IMR-90 (cell line): Measurements from ENCODE around the gene NAA38. TPM values are rescaled to one million over a fixed set of nuclear protein-coding genes. Genes with fewer than 3 reads are reported as not detected.

ENCODE experiments used
- ATAC-seq: fragments of 200-7000 bp; cut with Tn5 transposase; 2 replicates; pipeline ENCODE4 v1.9.1; 2020; ENCODE audit warnings: low read depth, mild to moderate bottlenecking, moderate library complexity
- BruUV-seq: library from RNA; stranded (reverse); fragments of 400-500 nt; replicated peaks from 2 replicates; lab custom pipeline; 2021; lab: Mats Ljungman, UMichigan
- CTCF ChIA-PET: fragments of 300-600 bp; formaldehyde crosslinking; extraction: SDS; loops from one replicate; lab custom pipeline; 2021; ENCODE audit warnings: antibody characterized with exemption; lab: Yijun Ruan, JAX
- POLR2A ChIA-PET: fragments of 300-600 bp; sonication (Branson Sonifier 250); formaldehyde crosslinking; loops from one replicate; lab custom pipeline; 2022; ENCODE audit warnings: antibody characterized with exemption; ENCODE audit not compliant: unreplicated experiment; lab: Charles Lee
- DNase-seq: peaks from one replicate; pipeline ENCODE4 v3.0.0; 2013
- H2AFZ ChIP-seq: replicated peaks from 2 replicates; pipeline ENCODE3; 2013; ENCODE audit warnings: low read length, mild to moderate bottlenecking; ENCODE audit not compliant: poor library complexity
- H2AK5ac ChIP-seq: 2 replicates; pipeline ENCODE4 v1.6.1; 2013; ENCODE audit warnings: low read depth, low read length, inconsistent platforms
- H2AK9ac ChIP-seq: replicated peaks from 2 replicates; pipeline ENCODE3; 2013; ENCODE audit warnings: mild to moderate bottlenecking, low read depth, low read length, moderate library complexity; ENCODE audit not compliant: poor library complexity
- H2BK120ac ChIP-seq: 2 replicates; pipeline ENCODE4 v1.6.1; 2013; ENCODE audit warnings: low read depth, low read length, inconsistent platforms
- H2BK15ac ChIP-seq: 3 replicates; pipeline ENCODE4 v1.6.1; 2013; ENCODE audit warnings: low read depth, low read length, inconsistent platforms
- H2BK20ac ChIP-seq: 2 replicates; pipeline ENCODE4 v1.6.1; 2013; ENCODE audit warnings: low read depth, mild to moderate bottlenecking, inconsistent platforms, low read length, moderate library complexity
- H2BK5ac ChIP-seq: 2 replicates; pipeline ENCODE4 v1.6.1; 2013; ENCODE audit warnings: mild to moderate bottlenecking, low read depth, low read length, inconsistent platforms; ENCODE audit not compliant: poor library complexity, severe bottlenecking
- H3K14ac ChIP-seq: replicated peaks from 2 replicates; pipeline ENCODE4 v1.6.1; 2013; ENCODE audit warnings: low read depth, low read length, inconsistent platforms
- H3K18ac ChIP-seq: 2 replicates; pipeline ENCODE4 v1.6.1; 2013; ENCODE audit warnings: low read depth, low read length, control low read depth
- H3K23ac ChIP-seq: 2 replicates; pipeline ENCODE4 v1.6.1; 2013; ENCODE audit warnings: low read depth, low read length, inconsistent platforms
- H3K27ac ChIP-seq: 2 replicates; pipeline ENCODE4 v1.5.1; 2013; ENCODE audit warnings: mild to moderate bottlenecking, control low read depth, low read length; ENCODE audit not compliant: insufficient read depth
- H3K27me3 ChIP-seq: 2 replicates; pipeline ENCODE4 v1.6.1; 2013; ENCODE audit warnings: low read length; ENCODE audit not compliant: control insufficient read depth, insufficient read depth
- H3K36me3 ChIP-seq: 2 replicates; pipeline ENCODE4 v1.6.1; 2013; ENCODE audit warnings: low read length, mixed read lengths; ENCODE audit not compliant: control insufficient read depth, insufficient read depth
- H3K4ac ChIP-seq: 2 replicates; pipeline ENCODE4 v1.6.1; 2013; ENCODE audit warnings: low read depth, low read length, inconsistent platforms
- H3K4me1 ChIP-seq: 2 replicates; pipeline ENCODE4 v1.6.1; 2013; ENCODE audit warnings: low read length, mixed read lengths; ENCODE audit not compliant: control insufficient read depth, insufficient read depth
- H3K4me2 ChIP-seq: 2 replicates; pipeline ENCODE4 v1.6.1; 2013; ENCODE audit warnings: low read depth, mild to moderate bottlenecking, control low read depth, low read length, moderate library complexity
- H3K4me3 ChIP-seq: 2 replicates; pipeline ENCODE4 v1.5.1; 2013; ENCODE audit warnings: low read depth, mild to moderate bottlenecking, control low read depth, low read length, moderate library complexity; ENCODE audit not compliant: insufficient read depth
- H3K56ac ChIP-seq: 2 replicates; pipeline ENCODE4 v1.6.1; 2013; ENCODE audit warnings: low read length, inconsistent platforms; ENCODE audit not compliant: insufficient read depth; ENCODE audit errors: extremely low read depth
- H3K79me1 ChIP-seq, 2 experiments: 2 replicates each; pipeline ENCODE4 v1.6.1; 2013; ENCODE audit warnings: low read length in 2 of 2, inconsistent platforms in 1 of 2, low read depth in 1 of 2
- H3K9ac ChIP-seq: 2 replicates; pipeline ENCODE4 v1.6.1; 2013; ENCODE audit warnings: low read depth, low read length, control low read depth
- H3K9me1 ChIP-seq: 2 replicates; pipeline ENCODE4 v1.6.1; 2013; ENCODE audit warnings: low read length, inconsistent platforms; ENCODE audit not compliant: insufficient read depth
- H3K9me3 ChIP-seq: 2 replicates; pipeline ENCODE4 v1.6.1; 2013; ENCODE audit warnings: low read length; ENCODE audit not compliant: control insufficient read depth, insufficient read depth
- H4K20me1 ChIP-seq: 2 replicates; pipeline ENCODE4 v1.6.1; 2013; ENCODE audit warnings: low read length, inconsistent platforms; ENCODE audit not compliant: insufficient read depth
- H4K5ac ChIP-seq: 2 replicates; pipeline ENCODE4 v1.6.1; 2013; ENCODE audit warnings: mild to moderate bottlenecking, low read depth, low read length, control low read depth
- H4K8ac ChIP-seq, 2 experiments: 2 replicates each; pipeline ENCODE4 v1.6.1; 2013; ENCODE audit warnings: low read depth in 2 of 2, low read length in 2 of 2, control low read depth in 1 of 2, inconsistent platforms in 1 of 2
- H4K91ac ChIP-seq: 2 replicates; pipeline ENCODE4 v1.6.1; 2013; ENCODE audit warnings: low read depth, low read length, inconsistent platforms; ENCODE audit not compliant: insufficient read depth
- CHD1 ChIP-seq: IDR thresholded peaks from 2 replicates; pipeline ENCODE4 v1.6.1; 2012; ENCODE audit warnings: low read depth, low read length, improper control_type of control experiment
- CTCF ChIP-seq: conservative IDR thresholded peaks from 2 replicates; pipeline ENCODE4 v1.5.1; 2012; ENCODE audit warnings: mild to moderate bottlenecking, low read depth, low read length, improper control_type of control experiment
- MXI1 ChIP-seq: IDR thresholded peaks from 2 replicates; pipeline ENCODE4 v1.6.1; 2012; ENCODE audit warnings: low read depth, mild to moderate bottlenecking, low read length, moderate library complexity, borderline replicate concordance
- NFE2L2 ChIP-seq: fragments of 150-350 bp; IDR thresholded peaks from 2 replicates; pipeline ENCODE4 v1.6.1; 2016; ENCODE audit warnings: low read depth, mild to moderate bottlenecking, low read length
- POLR2A ChIP-seq: IDR thresholded peaks from 2 replicates; pipeline ENCODE4 v1.6.1; 2012; ENCODE audit warnings: mild to moderate bottlenecking, low read depth, low read length
- RCOR1 ChIP-seq: IDR thresholded peaks from 2 replicates; pipeline ENCODE4 v1.6.1; 2012; ENCODE audit warnings: mild to moderate bottlenecking, low read length, improper control_type of control experiment; ENCODE audit not compliant: insufficient replicate concordance
- SMC3 ChIP-seq: fragments of 150-350 bp; IDR thresholded peaks from 2 replicates; pipeline ENCODE4 v1.6.1; 2016; ENCODE audit warnings: low read depth, mild to moderate bottlenecking, antibody characterized with exemption, low read length, moderate library complexity
- WGBS, 2 experiments: methylation state at CpG; one replicate each; pipeline versions ENCODE4 v1.1.5 to v1.1.7; 2013; ENCODE audit warnings: missing lambda C conversion rate in 2 of 2; ENCODE audit not compliant: insufficient read length in 1 of 2; ENCODE audit errors: extremely low coverage in 2 of 2; 5-methylcytosine and 5-hydroxymethylcytosine counted together
- dilution Hi-C: fragments of 300-500 bp; cut with HindIII; formaldehyde crosslinking; loops from one replicate; pipeline ENCODE4 v1.14.3; 2018; ENCODE audit warnings: low sequenced_read_pairs; ENCODE audit not compliant: unreplicated experiment
- in situ Hi-C: fragments of 300-500 bp; cut with MboI; formaldehyde crosslinking; loops from 3 replicates; pipeline ENCODE4 v1.14.3; 2019; ENCODE audit warnings: low sequenced_read_pairs, inconsistent platforms, mixed read lengths
- intact Hi-C: fragments of 100-400 bp; cut with micrococcal nuclease; formaldehyde crosslinking; loops from 2 replicates; pipeline ENCODE4 v1.10.0; 2022
- polyA plus RNA-seq, 3 experiments: library from polyadenylated mRNA; depleted of rRNA; stranded (reverse); fragments of >200 nt; gene quantifications; 2 replicates each; pipeline ENCODE4 v1.2.3, GENCODE V29; 2012; ENCODE audit warnings: low replicate concordance in 1 of 3
- total RNA-seq: library from RNA; depleted of rRNA; stranded (reverse); fragments of >200 nt; gene quantifications from 2 replicates; pipeline ENCODE4 v1.2.3, GENCODE V29; 2012

NAA38 gene
- total and polyA plus RNA-seq, 2 of the 4 experiments (the other 2 are of a cell fraction): 40.7 to 76.8 TPM

GRCh38 chr17:7864995-7865650, 7.8 kb upstream of the NAA38 start:
- no peak for ATAC-seq
- peaks cover 3% of the 10 kb centered on the region; the same call in 1 of the 2 replicates for H4K20me1 ChIP-seq
- H3K23ac ChIP-seq: no peak overlapping the region
- BruUV-seq: no TSS peak
- H3K79me1 ChIP-seq: peaks cover 10 to 32% of the 10 kb centered on the region in 2 experiments; a peak in 3 of 4 replicates
- no peak for DNase-seq
- WGBS, 2 experiments: no CpG with 5 or more reads among the region's 5 CpGs
- no peak overlapping the region for H3K27ac ChIP-seq
- POLR2A ChIA-PET: no interaction called here
- H3K27me3 ChIP-seq: no peaks in the 10 kb centered on the region
- no peaks in the 10 kb centered on the region for H3K9me1 ChIP-seq
- H2AFZ ChIP-seq: no peak overlapping the region
- dilution Hi-C loops (no loop called here), intact Hi-C loops (loop anchor here (1.0 kb wide), 1 partner anchor 123 kb away; no protein-coding TSS in a partner anchor), in situ Hi-C loops (loop anchor here (5.0 kb wide), 1 partner anchor 32 kb away; no protein-coding TSS in a partner anchor)
- CTCF ChIA-PET: interaction anchor here (0.7 to 1.0 kb wide), 2 partner anchors 125 kb away, joined by 3 read pairs; no protein-coding TSS in a partner anchor
- H3K56ac ChIP-seq: no peak overlapping the region
- no peak overlapping the region for H3K4me3 ChIP-seq
- peaks cover 15% of the 10 kb centered on the region for H3K36me3 ChIP-seq
- no peak overlapping the region for H2AK5ac ChIP-seq
- no peak overlapping the region for H3K9ac ChIP-seq
- no peak overlapping the region for H2BK5ac ChIP-seq
- H3K4ac ChIP-seq: no peak overlapping the region
- H3K4me2 ChIP-seq: no peak overlapping the region
- H4K91ac ChIP-seq: no peak overlapping the region
- H3K18ac ChIP-seq: no peak overlapping the region
- H3K9me3 ChIP-seq: no peaks in the 10 kb centered on the region
- no peaks in the 10 kb centered on the region for H3K4me1 ChIP-seq
- H2BK20ac ChIP-seq: no peak overlapping the region
- no peak overlapping the region for H4K8ac ChIP-seq
- TF ChIP-seq POLR2A (no peak), NFE2L2 (no peak), CTCF (no peak), RCOR1 (no peak), MXI1 (no peak), CHD1 (no peak), SMC3 (no peak)
- H3K14ac ChIP-seq: no peak overlapping the region
- no peak overlapping the region for H2BK15ac ChIP-seq
- no peak overlapping the region for H2AK9ac ChIP-seq
- H4K5ac ChIP-seq: no peak overlapping the region
- H2BK120ac ChIP-seq: no peak overlapping the region
